Endodermal cell (in vitro differentiated cells): Measurements from ENCODE around the gene TTLL5. TPM values are rescaled to one million over a fixed set of nuclear protein-coding genes. Genes with fewer than 3 reads are reported as not detected.

Experiments
- DNase-seq: peaks from one replicate; pipeline ENCODE4 v3.0.0-alpha.2; 2017
- H3K27ac ChIP-seq: 2 replicates; pipeline ENCODE4 v1.5.1; 2013; ENCODE audit warnings: mild to moderate bottlenecking, low read depth, low read length, moderate library complexity
- H3K27me3 ChIP-seq: 2 replicates; pipeline ENCODE4 v1.6.1; 2013; ENCODE audit warnings: mild to moderate bottlenecking, low read length, moderate library complexity; ENCODE audit not compliant: insufficient read depth, control insufficient read depth, poor library complexity, severe bottlenecking
- H3K36me3 ChIP-seq: 2 replicates; pipeline ENCODE4 v1.7.0; 2013; ENCODE audit warnings: mild to moderate bottlenecking, low read length, moderate library complexity; ENCODE audit not compliant: control insufficient read depth, insufficient read depth
- H3K4me1 ChIP-seq: one replicate; pipeline ENCODE4 v1.7.0; 2013; ENCODE audit warnings: low read length; ENCODE audit not compliant: control insufficient read depth, insufficient read depth
- H3K4me3 ChIP-seq: 2 replicates; pipeline ENCODE4 v1.5.1; 2013; ENCODE audit warnings: mild to moderate bottlenecking, low read length, moderate library complexity
- H3K9ac ChIP-seq: 2 replicates; pipeline ENCODE4 v1.6.1; 2013; ENCODE audit warnings: mild to moderate bottlenecking, low read length, moderate library complexity; ENCODE audit not compliant: poor library complexity, severe bottlenecking; ENCODE audit errors: extremely low read depth
- H3K9me3 ChIP-seq: 2 replicates; pipeline ENCODE4 v1.6.1; 2013; ENCODE audit warnings: mild to moderate bottlenecking, low read length, moderate library complexity; ENCODE audit not compliant: control insufficient read depth
- H3K27ac Mint-ChIP-seq: 2 replicates; pipeline ENCODE4 v1.8.0; 2020; ENCODE audit warnings: mixed read lengths
- H3K27me3 Mint-ChIP-seq: 2 replicates; pipeline ENCODE4 v1.8.0; 2021; ENCODE audit warnings: mild to moderate bottlenecking, mixed read lengths; ENCODE audit not compliant: insufficient read depth
- H3K36me3 Mint-ChIP-seq: 2 replicates; pipeline ENCODE4 v1.8.0; 2020; ENCODE audit warnings: low read depth, mixed read lengths
- H3K4me1 Mint-ChIP-seq: 2 replicates; pipeline ENCODE4 v1.8.0; 2020; ENCODE audit warnings: mixed read lengths
- H3K4me3 Mint-ChIP-seq: 2 replicates; pipeline ENCODE4 v1.8.0; 2020; ENCODE audit warnings: mild to moderate bottlenecking, moderate library complexity, mixed read lengths
- H3K9me3 Mint-ChIP-seq: 2 replicates; pipeline ENCODE4 v1.8.0; 2020; ENCODE audit warnings: mild to moderate bottlenecking, mixed read lengths
- WGBS, 2 experiments: methylation state at CpG; one replicate each; pipeline versions ENCODE4 v1.1.5 to v1.1.7; 2013; ENCODE audit warnings: missing lambda C conversion rate in 2 of 2, mixed read lengths in 1 of 2; ENCODE audit not compliant: insufficient coverage in 1 of 2, insufficient read length in 1 of 2; 5-methylcytosine and 5-hydroxymethylcytosine counted together
- total RNA-seq, 2 donors: library from RNA; stranded (reverse); fragmentation: NEBNext Ultra II Directional in 1 of 2; extraction: Animal tissue kit (Norgen Biotek cat#: 25700) in 1 of 2; gene quantifications; 2 replicates in 1 of 2; 3 replicates in 1 of 2; pipeline ENCODE4 v1.2.1, GENCODE V29; 2021
- TF ChIP-seq, protein P1 (sequence below): fragments of 200-600 bp; sonication (generic); conservative IDR thresholded peaks from 2 replicates; pipeline ENCODE4 v1.5.0; 2021; ENCODE audit warnings: antibody characterized with exemption, mild to moderate bottlenecking

Gene TTLL5
- total RNA-seq, 2 donors from 2014 or later = 50.5 to 54.2 TPM

- no peak overlapping the region for H3K9ac ChIP-seq
- Mint-ChIP-seq H3K4me1 (peaks cover 22% of the 10 kb centered on the region), H3K36me3 (peaks cover 66% of the 10 kb centered on the region), H3K27me3 (no peaks in the 10 kb centered on the region), H3K27ac (no peak overlapping the region), H3K9me3 (no peaks in the 10 kb centered on the region), H3K4me3 (no peak overlapping the region)
- H3K36me3 ChIP-seq = peaks cover 49% of the 10 kb centered on the region
- no peak overlapping the region for H3K4me3 ChIP-seq
- no peaks in the 10 kb centered on the region for H3K27me3 ChIP-seq
- H3K27ac ChIP-seq = no peak overlapping the region
- no peak for DNase-seq
- TF ChIP-seq, protein P1, sequence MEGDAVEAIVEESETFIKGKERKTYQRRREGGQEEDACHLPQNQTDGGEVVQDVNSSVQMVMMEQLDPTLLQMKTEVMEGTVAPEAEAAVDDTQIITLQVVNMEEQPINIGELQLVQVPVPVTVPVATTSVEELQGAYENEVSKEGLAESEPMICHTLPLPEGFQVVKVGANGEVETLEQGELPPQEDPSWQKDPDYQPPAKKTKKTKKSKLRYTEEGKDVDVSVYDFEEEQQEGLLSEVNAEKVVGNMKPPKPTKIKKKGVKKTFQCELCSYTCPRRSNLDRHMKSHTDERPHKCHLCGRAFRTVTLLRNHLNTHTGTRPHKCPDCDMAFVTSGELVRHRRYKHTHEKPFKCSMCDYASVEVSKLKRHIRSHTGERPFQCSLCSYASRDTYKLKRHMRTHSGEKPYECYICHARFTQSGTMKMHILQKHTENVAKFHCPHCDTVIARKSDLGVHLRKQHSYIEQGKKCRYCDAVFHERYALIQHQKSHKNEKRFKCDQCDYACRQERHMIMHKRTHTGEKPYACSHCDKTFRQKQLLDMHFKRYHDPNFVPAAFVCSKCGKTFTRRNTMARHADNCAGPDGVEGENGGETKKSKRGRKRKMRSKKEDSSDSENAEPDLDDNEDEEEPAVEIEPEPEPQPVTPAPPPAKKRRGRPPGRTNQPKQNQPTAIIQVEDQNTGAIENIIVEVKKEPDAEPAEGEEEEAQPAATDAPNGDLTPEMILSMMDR = no peak
- H3K9me3 ChIP-seq = no peaks in the 10 kb centered on the region
- H3K4me1 ChIP-seq = peaks cover 4% of the 10 kb centered on the region
- 88 to 93% methylated on average over 2 of the region's 2 CpGs for WGBS, 2 experiments
Observed at GRCh38 chr14:75720116-75720515, 59.1 kb downstream of the TTLL5 start.

DNA sequence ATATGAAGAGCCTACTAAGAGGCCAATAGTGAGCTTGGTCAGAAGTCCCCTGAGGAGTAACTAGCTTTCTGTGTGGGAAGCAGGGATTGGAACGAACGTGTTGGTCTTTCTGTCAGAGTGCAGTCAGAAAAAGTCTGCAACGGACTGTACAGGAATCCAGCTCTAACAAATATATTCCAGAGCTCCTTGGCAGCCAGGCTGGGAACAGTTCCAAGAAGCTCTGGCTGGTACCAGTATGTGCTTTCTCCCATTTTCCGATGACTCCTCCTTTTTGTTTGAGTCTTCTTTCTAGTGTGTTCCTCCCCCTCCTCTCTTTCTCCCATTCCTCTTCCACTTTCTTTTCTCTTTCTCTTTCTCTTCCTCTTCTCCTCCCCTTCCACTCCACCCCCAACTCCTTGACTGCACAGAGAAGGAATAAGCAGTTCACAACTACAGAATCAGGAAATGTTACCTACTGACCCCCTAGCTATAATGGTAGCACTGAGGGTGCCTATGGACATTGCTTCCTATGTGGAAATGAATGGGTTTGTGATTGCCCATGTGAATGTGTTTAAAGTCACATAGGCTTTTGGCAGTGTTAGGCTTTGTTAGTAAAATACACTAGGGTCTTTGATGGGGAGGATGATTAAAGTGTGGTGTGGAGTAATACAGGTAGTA is 59.9 kb downstream of the TTLL5 start:
- H3K27me3 Mint-ChIP-seq = no peaks in the 10 kb centered on the region
- H3K4me1 Mint-ChIP-seq = peaks cover 14% of the 10 kb centered on the region
- Histone ChIP-seq H3K9ac (no peak overlapping the region), H3K36me3 (peaks cover 56% of the 10 kb centered on the region), H3K27me3 (no peaks in the 10 kb centered on the region), H3K9me3 (no peaks in the 10 kb centered on the region), H3K4me3 (no peak overlapping the region), H3K4me1 (peaks cover 4% of the 10 kb centered on the region), H3K27ac (no peak overlapping the region)
- 97 to 100% methylated on average over 3 to 4 of the region's 4 CpGs for WGBS, 2 experiments
- TF ChIP-seq, protein P1 = no peak
- peaks cover 74% of the 10 kb centered on the region for H3K36me3 Mint-ChIP-seq
- H3K4me3 Mint-ChIP-seq = no peak overlapping the region
- no peak overlapping the region for H3K27ac Mint-ChIP-seq
- no peaks in the 10 kb centered on the region for H3K9me3 Mint-ChIP-seq
- no peak for DNase-seq

DNA sequence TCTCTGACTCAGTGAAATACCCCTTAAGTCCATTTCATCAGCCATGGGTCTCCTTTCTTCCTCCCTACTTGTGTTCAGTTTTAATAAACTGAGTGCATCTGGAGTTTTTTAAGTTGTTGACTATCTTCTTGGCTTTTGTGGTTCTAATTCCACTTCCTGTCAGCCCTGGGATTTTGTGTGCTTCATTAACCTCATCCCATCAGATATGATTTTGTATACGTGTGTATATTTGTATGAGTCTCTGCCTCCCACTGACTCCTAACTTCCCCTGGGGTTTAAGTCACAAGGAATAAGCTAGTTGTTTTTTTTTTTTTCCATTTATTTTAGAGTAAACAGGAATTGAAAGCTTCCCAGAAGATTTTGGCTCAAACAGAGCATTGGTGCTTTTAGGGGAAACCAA is 62.7 kb downstream of the TTLL5 start:
- Mint-ChIP-seq H3K27me3 (no peaks in the 10 kb centered on the region), H3K36me3 (peaks cover 81% of the 10 kb centered on the region), H3K27ac (no peak overlapping the region), H3K9me3 (peaks cover 15% of the 10 kb centered on the region), H3K4me1 (peaks cover 11% of the 10 kb centered on the region), H3K4me3 (no peak overlapping the region)
- Histone ChIP-seq H3K4me1 (peaks cover 4% of the 10 kb centered on the region), H3K27me3 (no peaks in the 10 kb centered on the region), H3K9ac (no peak overlapping the region), H3K27ac (no peak overlapping the region), H3K36me3 (peaks cover 65% of the 10 kb centered on the region), H3K9me3 (peaks cover 17% of the 10 kb centered on the region), H3K4me3 (no peak overlapping the region)
- TF ChIP-seq, protein P1 = no peak
- 100% methylated on average over 1 of the region's 1 CpG; no CpG with 5 or more reads in 1 of the 2 experiments for WGBS, 2 experiments
- DNase-seq = no peak
